Measurements from ENCODE around the gene PATJ.

DNA sequence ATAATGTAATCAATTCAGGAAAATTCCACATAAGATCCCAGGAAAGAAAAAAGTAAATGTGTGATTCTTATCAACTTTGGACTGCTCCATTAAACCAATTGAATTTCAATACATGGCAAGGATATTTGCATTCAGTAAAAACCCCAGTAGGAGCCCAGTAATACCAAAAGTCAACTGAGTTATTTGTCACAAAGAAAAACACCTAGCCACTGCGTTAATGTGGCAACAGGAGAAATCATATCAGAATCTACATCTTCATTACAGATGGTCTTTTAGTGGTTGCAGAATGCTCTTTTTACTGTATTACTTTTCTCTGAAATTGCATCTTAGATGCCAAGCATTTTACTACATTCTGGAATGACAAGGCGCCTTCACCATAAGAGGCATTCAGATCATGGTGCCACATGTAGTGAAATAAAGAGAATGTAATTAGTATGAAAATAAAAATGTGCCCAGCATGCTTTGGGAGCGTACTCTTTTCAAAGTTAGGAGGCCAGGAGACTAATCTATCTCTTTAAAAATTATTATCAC, 180.7 kb downstream of the PATJ start:
- TF ChIP-seq CTCF (IDR thresholded peaks at IDR 0.05) (no peak), POLR2A (IDR thresholded peaks at IDR 0.05) (no peak)

Measured in esophagus squamous epithelium (tissue), 4 donors.